MM.1S (cell line): ENCODE data around the gene ECEL1.

Experiments
- EZH2 ChIP-seq: fragments of 300-600 bp; sonication (generic); optimal IDR thresholded peaks from 2 replicates; pipeline ENCODE3; 2017; ENCODE audit warnings: low read depth, mild to moderate bottlenecking, antibody characterized with exemption, low read length, mixed read lengths
- EZH2phosphoT487 ChIP-seq: fragments of 300-600 bp; sonication (generic); IDR thresholded peaks from 2 replicates; pipeline ENCODE4 v1.6.1; 2018; ENCODE audit warnings: antibody characterized with exemption, low read length
- TF ChIP-seq, protein P1 (sequence below): fragments of 300-600 bp; sonication (generic); IDR thresholded peaks from 2 replicates; pipeline ENCODE4 v1.5.1; 2016; ENCODE audit warnings: antibody characterized with exemption, low read length, mixed read lengths

GRCh38 chr2:232497348-232497747 lies 9.7 kb upstream of the ECEL1 start:
- TF ChIP-seq EZH2phosphoT487 (no peak), EZH2 (no peak)
- TF ChIP-seq, protein P1, sequence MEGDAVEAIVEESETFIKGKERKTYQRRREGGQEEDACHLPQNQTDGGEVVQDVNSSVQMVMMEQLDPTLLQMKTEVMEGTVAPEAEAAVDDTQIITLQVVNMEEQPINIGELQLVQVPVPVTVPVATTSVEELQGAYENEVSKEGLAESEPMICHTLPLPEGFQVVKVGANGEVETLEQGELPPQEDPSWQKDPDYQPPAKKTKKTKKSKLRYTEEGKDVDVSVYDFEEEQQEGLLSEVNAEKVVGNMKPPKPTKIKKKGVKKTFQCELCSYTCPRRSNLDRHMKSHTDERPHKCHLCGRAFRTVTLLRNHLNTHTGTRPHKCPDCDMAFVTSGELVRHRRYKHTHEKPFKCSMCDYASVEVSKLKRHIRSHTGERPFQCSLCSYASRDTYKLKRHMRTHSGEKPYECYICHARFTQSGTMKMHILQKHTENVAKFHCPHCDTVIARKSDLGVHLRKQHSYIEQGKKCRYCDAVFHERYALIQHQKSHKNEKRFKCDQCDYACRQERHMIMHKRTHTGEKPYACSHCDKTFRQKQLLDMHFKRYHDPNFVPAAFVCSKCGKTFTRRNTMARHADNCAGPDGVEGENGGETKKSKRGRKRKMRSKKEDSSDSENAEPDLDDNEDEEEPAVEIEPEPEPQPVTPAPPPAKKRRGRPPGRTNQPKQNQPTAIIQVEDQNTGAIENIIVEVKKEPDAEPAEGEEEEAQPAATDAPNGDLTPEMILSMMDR, result no peak
